ENCODE data around the gene CEP164.
"Not testable (repeated sequence)": the region's sequence is repeated elsewhere in the genome, so short reads cannot be mapped to it uniquely, and the experiment has no call there.

Gene CEP164

DNA sequence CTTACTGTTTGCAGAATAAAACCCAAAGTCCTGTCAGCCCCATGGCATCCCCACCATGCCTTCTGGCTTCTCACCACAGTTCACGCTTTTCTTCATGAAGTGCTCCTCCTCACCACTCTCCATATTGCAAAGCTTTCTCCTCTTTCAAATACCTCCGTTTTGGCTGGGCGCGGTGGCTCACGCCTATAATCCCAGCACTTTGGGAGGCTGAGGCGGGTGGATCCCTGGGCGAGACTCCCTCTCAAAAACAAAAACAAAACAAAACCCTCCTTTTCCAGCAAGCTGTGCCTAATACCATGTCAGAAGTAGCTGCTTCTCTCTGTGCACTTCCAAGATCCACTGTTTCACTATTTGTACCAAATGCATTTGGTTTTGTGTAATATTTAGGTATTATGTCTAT is 18.3 kb upstream of the CEP164 start:
- DNase-seq = no peak

DNA sequence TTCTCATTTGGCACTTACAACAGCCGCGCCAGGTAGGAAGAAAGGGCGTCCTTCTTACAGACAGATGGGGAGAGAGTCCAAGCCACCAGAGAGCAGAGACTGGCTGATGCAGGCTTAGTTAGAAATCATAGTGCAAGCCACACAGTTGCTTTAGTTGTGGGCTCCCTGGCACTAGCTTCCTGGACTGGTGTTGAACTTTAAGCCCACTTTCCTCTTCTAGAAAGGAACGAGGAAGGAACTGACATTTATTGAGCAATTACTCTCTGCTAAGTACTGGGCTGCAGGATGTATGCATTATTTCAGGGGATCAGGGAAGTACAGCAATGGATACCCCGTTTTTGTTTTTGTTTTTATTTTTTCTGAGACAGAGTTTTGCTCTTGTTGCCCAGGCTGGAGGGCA is 14.6 kb upstream of the CEP164 start:
- no peak for DNase-seq

DNA sequence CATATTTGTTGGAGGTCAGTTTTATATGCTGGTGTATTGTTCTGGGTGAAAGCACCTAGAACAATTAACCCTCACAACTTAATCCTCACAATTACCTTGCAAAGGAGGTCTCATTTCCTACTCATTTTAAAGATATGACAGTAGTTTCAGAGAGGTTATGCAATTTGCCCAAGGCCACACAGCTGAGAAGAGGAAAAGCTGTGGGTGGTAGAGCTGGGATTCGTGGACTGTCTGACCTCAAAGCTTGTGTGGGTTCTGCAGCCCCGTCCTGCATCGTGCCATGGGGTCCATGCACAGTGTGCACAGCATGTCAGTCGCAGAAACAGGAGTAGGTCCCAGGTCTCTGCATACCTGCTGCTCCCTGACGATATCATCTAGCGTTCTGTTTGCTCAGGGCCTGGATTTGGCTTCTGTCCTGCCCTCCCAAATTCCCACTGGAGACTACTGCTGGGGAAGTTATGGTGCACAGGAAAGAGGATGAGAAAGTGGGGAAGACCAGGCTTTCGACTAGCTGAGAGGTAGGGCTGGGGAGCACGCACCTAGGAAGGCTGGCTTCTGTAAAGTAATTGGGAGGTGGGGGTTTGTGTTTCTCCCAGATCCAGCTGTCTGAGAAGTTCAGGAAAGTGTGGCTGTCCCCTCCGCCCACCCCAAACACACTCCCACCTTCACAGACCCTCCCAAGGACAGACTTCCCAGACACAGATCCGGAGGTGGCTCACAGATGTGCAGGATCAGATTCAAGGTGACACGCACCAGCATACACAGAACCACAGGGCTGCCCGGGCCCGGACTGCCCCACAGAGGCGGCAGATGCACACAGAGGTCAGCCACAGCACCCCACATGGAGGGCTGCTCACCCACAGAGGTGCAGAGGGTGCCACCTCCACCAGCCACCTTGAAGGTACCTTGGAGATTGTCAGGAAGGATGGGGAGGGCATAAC is 13.6 kb upstream of the CEP164 start:
- no peak for DNase-seq

DNA sequence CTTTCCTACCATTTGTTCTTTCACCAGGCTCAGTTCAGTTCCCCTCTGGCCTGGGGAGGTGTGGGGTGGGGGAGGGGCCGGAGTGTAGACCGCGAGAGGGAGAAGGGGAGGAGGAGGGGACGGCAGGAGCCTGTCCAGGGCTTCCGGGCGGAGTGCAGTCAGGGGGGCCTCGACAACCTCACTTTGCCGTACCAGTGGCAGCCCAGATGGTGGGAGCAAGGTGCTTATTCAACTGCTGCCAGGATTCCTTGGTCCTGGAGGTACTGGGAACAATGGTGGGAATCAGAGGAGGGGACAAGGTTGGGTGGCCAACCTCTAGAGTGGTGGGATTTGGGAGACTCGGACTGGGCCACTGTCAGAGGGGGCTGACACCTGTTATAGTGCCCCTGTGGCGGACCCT is 12.8 kb upstream of the CEP164 start:
- DNase-seq = no peak

DNA sequence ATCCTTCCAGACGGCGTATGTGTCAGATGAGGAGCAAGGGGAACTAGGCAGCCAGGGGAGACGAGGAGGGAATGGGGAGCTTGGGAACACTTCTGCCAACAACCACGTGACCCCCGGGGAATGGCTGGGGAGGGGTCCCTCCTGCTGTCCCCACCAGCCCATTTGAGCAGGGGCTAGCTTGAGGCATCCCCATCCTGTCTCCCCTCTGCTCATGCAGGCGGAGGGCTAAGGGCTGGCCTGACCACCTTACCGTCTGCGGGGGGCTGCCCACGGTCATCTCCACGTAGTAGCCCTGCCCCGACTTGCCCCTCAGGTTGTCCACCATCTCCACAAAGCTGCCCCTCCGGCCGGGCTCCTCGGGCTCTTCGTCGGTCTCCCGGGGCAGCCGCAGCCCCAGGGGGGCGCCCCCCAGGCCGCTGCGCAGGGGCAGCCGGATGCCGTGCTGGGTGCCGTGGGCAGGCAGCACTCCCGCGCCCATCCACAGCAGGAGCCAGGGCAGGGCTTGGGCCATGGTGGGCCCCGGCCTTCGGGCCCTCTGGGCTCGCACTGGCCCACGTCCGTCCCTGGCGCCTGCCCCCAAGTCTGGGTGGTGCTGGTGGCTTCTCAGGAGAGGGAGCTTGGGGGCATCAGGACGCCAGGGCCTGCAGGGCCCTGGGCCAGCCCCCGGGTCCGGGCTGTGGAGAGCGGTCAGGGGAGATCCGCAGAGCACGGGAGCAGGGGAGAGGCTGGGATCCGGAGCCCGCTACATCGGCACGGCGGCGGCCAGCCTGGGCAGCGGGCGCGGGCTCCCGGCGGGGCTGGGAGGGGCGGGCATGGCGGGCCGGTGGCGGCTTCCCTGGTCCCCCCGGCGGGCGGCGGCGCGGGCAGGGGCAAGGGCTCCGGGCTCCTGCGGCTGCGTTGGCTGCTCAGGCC is 12.1 kb upstream of the CEP164 start:
- DNase-seq = no peak

DNA sequence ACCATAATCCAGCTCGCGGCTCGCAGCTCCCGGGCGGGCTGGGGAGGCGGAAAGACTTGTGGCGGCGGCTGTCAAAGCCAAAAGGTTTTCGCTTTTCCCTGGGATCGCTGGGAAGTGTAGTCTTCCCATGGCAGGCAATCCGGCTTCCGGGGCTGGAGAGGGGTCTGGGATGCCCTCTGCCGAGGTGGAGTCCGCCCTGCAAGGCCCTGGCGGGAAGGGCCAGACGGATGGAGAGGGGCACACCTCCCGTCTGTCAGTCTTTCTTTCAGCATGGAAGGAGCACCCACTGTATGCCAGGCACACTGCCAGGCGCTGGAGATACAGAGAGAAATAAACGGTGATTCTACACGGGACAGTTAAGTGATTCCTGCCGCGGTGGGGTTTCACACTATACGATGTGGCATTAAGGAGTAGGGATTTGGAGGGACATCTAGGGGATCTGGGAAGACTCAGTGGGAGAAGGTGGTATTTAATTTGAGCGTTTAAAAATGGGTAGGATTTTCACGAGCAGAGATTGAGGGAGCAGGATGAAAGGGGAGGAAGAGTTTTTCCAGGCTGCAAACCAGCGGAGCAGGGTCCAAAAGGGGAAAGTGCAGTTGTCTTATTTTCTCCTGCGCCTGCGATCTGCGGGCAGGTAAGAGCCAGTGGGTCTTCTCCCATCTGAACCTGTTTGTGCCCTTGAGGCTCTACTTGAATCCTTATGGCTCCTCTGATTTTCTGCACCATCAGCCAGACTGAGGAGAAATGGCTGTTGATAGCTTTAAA is 11.3 kb upstream of the CEP164 start, which contains the start of gene BACE1:
Gene BACE1, minus strand, starts transcription at position 60 of the 765 bp plus-strand sequence. CDS start 461 bp downstream, outside the sequence.
- peak; percentile 75 for DNase-seq

DNA sequence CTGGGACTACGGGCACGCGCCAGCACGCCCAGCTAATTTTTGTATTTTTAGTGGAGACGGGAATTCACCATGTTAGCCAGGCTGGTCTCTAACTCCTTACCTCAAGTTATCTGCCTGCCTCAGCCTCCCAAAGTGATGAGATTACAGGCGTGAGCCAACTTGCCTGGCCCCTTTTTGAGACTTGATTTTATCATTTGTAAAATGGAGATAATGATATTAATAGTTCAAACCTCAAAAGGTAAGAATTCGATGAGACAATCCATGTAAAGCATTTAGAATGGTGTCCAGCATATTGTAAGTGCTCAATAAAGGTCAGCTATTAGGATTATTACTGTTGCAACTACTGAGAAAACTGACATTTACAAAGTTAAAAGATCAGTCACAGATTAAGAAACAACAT is 8.9 kb upstream of the CEP164 start:
- no peak for DNase-seq

DNA sequence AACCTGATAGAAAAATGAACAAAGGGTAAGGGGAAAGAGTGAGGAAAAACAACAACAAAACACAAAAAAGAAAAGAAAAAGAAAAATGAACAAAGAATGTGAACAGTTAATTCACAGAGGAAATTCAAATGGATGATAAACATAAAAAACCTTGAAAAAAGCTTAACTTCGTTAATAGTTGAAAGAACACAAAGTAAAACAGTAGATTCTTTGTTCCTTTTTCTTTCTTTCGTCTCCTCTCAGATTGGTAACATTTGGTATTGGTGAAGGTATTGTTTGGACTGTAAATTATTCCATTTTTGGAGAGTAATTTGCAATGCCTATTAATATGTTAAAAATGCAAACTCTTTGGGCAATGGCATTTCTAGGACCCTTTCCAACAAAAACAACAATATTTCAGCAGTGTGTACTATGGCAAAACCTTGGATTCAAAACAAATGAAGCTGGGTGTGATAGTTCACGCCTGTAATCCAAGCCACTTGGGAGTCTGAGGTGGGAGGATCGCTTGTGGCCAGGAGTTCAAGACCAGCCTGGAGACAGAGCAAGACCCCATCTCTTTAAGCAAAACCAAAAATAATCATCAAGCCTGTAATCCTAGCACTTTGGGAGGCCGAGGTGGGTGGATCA is 8.3 kb upstream of the CEP164 start:
- DNase-seq = no peak

DNA sequence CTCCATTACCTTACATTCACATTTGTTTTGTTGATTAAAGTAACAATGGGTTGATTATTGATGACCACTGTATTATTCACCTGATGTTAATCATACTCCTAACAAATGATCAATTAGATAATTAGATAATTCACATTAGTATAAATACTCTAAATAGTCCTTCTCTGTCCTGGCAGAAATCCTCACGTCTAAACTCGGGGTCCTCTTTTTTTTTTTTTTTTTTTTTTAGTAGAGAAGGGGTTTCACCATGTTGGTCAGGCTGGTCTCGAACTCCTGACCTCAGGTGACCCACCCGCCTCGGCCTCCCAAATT is 443 bp upstream of the CEP164 start:
- not testable (repeated sequence) for DNase-seq

DNA sequence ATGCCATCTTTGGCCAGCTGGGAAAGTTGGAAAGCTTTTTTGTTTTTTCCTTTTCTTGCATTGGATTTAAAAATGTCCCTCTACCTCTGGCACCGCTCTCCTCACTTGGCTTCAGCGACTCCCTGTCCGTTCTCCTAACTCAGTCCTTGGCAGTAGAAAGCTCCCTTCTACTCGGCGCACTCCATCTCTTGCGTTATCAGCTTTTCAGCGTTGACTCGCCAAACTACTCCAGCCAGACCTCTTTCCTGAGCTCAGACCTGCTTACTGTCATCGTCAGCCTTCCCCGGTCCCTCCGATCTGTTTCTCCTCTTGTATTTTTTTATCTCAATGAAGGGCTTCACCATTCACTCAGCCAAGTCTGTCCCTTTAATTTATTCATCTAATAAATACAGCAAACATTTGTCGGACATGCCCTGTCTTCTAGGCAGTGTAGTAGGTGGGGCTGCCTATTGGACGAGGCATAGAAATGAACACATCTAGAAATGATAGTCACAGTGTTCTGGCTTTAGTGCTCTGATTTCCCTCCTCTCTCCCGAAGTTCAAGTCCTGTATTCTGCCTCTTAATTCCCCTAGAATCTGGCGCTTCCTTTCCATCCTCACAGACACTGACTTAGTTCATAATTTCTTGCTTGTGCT is 839 bp downstream of the CEP164 start:
- DNase-seq = no peak

DNA sequence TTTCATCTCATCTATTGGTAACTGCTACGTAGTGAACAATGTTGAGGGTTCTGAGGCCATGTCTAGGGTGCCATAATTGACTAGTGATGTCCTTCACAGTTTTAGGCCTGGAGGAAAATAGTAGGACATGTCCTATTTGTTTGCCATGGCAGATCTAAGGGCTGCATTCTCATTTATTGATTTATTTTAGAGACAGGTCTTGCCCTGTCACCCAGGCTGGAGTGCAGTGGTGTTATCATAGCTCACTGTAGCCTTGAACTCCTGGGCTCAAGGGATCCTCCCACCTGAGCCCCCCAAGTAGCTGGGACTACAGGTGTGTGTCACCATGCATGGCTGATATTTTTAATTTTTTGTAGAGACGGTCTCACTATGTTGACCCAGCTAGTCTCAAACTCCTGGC is 5.2 kb downstream of the CEP164 start:
- DNase-seq = no peak

DNA sequence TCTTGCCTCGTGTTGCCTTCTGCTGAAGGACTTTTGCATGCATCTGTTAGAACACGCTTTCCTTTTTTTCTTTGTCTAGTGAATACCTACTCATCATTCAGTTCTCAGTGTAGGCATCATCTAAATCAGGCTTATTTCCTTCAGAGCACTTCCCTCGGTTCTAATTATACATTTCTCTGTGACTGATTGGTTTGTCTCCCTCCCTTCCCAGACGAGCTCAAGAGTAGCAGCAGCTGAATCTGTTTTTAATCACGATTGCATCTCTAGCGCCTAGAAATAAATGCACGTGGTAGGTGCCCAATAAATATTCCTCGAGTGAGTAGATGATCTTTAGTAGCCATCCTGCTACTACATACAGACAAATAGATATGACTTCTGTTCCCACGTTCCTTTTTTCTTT is 6.3 kb downstream of the CEP164 start:
- DNase-seq = no peak

DNA sequence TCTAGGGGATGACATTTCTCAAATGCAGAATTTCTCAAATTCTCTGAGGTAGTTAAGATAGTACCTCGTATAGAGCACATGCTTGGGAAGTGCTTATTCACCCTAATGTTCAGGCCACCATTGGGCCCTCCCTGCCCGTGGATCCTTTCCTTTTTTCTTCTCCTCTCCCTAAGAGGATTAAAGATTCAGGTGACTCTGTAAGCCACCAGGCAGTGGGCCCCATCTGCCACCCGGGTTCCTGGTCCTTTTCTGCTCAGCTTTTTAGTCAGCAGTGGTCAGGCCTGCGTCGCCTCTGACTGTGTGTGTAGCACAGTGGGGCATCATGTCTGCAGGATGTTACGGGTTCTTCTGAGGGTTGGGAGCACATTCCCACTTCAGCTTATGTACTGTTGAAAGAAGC is 7.2 kb downstream of the CEP164 start:
- DNase-seq = no peak

DNA sequence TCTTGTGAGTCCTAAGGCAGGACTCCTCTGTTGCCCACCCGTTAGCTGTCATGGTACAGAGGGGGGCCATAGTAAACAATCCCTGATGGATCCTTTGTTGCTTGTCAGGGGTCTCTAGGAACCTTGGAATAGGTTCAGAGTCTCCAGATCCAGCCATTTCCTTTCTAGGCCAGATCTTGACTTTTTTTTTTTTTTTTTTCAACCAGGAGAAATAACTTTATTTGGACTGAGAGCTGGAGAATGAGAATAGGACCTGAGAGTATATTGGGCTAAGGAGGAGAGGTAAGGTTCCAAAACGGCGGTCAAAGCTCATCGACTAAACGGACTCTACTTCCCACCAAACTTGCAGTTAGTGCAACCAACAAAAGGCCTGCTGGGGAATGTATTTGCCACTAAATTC is 7.7 kb downstream of the CEP164 start:
- DNase-seq = no peak

DNA sequence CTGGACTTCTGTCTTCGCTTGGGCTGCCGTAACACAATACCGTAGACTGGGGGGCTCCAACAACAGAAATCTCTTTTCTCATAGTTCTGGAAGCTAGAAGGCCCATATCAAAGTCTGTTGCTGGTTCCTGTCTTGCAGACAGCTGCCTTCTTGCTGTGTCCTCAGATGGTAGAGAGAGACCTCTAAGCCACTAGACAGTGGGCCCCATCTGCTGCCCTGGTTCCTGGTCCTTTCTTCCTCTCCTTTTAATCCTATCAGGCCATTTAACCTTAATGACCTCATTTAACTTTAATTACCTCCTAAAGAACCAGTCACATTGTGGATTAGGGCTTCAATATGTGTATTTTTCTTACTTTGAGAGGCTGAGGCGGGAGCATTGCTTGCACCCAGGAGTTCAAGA is 9.4 kb downstream of the CEP164 start:
- no peak for DNase-seq

DNA sequence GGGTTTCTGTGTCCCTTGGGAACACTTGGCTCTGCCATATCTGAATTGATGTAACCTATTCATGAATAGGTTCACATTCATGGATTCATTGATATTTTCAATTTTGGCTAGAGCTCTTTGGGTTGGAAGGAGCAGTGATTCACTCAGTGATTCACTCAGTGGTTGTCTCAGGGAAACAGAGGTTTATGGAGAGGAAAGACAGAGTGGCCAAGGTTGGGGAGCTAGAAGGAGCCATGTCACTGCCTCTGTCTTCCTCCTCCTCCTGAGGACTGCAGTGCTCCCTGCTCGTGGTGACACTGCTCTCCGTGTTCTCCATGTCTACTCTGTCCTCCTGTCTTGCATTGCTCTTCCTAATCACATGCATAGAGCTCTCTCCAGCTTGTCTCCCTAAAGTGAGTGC is 17.4 kb downstream of the CEP164 start:
- no peak for DNase-seq

DNA sequence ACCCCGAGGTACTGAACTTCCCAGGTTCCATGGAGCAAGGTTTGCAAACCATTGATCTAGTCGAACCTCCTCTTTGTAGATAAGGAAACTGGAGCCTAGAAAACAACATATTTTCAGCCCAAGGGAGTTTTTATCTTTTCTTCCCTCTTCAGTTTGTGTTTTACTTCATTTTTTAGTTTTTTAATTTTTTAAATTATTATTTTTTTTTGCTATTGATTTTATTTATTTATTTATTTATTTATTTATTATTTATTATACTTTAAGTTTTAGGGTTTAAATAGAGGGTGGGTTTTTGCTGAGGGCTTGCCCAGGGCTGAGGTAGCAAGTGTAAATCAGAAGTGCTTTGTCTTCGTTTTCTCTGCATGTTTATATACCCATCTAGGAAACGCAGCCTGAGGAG is 26.9 kb downstream of the CEP164 start:
- DNase-seq = no peak

DNA sequence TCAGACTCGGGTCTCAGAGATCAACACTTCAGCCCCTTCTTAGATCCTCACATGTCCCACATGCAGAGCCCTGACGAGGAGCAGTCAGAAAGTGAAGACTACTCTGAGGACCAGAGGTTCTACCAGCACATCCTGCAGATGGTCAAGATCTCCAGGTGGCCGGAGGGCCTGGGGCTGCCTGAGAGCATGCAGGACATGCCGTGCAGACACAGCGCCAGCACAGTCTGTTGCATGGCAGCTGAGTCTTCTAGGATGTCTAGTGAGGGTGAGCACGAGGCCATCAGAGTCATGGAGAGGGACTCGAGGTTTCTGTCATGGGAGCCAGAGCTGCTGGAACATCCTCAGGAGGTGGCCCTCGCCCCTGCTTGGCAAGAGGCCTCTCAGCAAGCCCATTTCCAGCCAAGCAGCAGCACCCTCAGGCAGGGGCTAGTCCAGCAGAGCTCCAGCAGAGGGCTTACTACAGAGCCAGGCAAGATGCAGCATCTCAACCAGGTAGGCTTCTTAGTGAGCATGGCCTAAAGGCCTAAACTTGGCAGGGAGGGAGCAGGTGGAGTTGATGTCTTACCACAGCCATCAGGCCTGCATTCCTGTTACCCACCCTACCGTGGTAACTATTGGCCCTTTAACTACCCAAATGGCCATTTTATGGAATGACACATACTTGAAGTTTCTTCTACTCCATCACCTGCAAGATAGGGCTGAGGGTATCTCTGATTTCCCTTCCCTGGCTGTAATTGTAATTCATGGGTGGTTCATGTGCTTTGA is 28.7 kb downstream of the CEP164 start:
- DNase-seq = no peak

DNA sequence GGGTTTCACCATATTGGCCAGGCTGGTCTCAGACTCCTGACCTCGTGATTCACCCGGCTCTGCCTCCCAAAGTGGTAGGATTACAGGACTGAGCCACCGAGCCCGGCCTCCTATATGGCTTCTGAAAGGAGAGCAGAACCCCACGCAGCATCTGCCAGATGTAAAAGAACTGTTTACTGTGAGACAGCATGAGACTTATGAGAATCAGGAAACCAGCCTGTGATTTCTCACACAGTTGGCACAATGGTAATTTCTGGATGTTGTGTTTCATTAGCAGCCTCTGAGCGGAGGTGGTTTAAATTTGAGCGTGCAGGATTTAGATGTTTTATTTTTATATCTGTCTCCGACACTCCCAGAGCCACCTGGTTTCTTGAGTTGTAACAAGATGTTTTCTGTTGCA is 33.8 kb downstream of the CEP164 start:
- no peak for DNase-seq

DNA sequence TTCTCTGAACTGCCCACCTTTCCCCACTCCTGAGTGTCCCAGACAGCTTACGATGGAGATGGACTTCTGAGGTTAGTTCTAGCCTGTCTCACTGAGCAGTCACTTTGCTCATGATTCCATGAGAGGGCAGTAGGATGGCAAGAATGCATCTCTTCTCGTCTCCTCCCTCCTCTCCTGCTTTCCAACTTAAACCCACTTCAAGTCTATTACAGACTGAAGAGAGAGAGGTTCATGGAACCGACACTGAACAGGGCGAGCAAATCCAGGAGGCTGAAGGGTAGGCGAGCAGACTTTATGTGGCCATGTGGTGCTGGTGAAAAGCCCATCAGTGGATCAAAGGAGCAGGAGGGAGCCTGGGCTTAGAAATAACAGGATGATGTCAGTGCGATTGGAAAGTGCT is 38.6 kb downstream of the CEP164 start:
- no peak for DNase-seq

DNA sequence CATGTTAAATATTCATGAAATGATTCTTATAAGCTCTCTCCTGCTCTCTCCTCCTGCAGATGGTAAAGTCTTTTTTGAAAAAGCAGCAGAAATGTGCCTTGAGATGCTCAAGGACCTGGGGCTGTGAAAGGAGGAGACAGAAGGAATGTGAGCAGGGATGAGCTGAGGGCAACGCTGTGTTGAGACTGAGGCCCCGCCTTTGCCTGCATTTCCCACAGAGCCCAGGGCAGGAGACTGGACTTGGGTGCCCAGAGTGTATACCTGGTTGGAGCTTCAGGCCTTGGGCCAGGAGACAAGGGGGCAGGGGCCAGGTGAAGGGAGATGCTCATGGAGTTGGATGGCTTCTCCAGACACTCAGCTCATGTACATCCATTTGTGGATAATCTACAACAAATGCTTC is 39.2 kb downstream of the CEP164 start:
- DNase-seq = no peak

All from DMS153 (cell line).